ENCODE results near the gene PRF1.

DNA sequence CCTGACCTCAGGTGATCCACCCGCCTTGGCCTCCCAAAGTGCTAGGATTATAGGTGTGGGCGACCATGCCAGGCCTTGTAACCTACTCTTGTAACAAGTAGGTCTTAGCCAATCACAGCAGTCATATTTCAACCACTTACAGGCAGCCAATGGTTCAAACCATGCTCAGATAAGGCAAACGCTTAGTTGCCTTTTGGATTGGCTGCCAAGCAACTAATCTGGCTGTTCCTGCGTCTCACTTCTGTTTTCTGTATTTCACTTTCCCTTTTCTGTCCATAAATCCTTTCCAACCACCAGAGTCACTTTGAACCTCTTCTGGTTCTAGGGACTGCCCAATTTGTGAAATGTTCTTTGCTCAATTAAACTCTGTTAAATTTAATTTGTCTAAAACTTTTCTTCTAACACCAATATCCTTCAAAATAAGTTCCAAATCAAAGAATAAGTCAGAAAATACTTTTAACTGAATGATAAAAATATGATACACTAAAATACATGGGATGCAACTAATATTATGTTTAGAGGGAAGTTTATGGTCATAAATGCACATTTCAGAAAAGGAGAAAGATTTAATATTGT is 19.1 kb upstream of the PRF1 start:
- TF ChIP-seq POLR2A (IDR thresholded peaks at IDR 0.05) (no peak), EP300 (IDR thresholded peaks at IDR 0.05) (no peak)
- TF ChIP-seq, protein P1, sequence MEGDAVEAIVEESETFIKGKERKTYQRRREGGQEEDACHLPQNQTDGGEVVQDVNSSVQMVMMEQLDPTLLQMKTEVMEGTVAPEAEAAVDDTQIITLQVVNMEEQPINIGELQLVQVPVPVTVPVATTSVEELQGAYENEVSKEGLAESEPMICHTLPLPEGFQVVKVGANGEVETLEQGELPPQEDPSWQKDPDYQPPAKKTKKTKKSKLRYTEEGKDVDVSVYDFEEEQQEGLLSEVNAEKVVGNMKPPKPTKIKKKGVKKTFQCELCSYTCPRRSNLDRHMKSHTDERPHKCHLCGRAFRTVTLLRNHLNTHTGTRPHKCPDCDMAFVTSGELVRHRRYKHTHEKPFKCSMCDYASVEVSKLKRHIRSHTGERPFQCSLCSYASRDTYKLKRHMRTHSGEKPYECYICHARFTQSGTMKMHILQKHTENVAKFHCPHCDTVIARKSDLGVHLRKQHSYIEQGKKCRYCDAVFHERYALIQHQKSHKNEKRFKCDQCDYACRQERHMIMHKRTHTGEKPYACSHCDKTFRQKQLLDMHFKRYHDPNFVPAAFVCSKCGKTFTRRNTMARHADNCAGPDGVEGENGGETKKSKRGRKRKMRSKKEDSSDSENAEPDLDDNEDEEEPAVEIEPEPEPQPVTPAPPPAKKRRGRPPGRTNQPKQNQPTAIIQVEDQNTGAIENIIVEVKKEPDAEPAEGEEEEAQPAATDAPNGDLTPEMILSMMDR (IDR thresholded peaks at IDR 0.05): no peak
